ENCODE results near the gene ALX4. TPM values are rescaled to one million over a fixed set of nuclear protein-coding genes. Genes with fewer than 3 reads are reported as not detected.

Gene ALX4
- total RNA-seq, 1 donor from 2014 or later = not detected

DNA sequence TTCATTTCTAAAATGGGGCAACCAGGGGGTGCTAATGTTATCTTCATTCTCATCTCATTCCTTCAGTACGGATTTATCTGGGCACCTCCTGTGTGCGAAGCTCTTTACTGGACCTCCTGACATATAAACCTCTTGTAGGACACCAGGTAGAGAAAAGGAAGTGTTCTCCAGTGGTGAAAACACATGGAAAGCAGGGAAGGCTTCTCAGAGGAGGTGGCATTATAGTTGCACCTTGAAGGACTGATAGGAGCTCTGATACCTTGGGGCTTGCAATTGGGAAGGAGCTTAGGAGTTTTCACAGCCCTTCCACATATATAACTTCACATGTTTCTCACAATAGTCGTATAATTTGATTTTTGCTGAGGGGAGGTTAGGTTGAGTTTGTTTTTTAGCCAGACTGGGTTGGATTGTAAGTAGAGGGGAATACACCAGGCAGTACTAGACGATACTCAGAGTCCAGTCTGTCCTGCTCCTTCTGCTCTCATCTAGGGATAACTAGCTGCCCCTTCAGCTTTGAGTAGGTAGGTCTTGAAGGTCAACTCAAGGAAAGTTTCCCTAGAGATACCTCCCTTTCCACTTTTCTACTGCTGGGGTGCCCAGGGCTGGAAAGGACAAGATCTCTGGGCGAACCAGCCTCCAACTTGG is 34.0 kb upstream of the ALX4 start:
- no peaks in the 10 kb centered on the region for H3K27me3 ChIP-seq
- intact Hi-C loops (cut with DNase I) = no loop called here
- no peaks in the 10 kb centered on the region for H3K4me1 ChIP-seq
- H3K4me3 ChIP-seq = no peak overlapping the region
- DNase-seq (ENCODE audit: extremely low spot score in 2 of 2) = no peak
- no peak overlapping the region for H3K27ac ChIP-seq
- H3K9me3 ChIP-seq = no peaks in the 10 kb centered on the region
- TF ChIP-seq POLR2AphosphoS5 (IDR thresholded peaks at IDR 0.05; ENCODE audit: insufficient read depth in 1 of 2, low read depth in 1 of 2) = no peak
- TF ChIP-seq POLR2A (IDR thresholded peaks at IDR 0.05) = no peak
- TF ChIP-seq, protein P1, sequence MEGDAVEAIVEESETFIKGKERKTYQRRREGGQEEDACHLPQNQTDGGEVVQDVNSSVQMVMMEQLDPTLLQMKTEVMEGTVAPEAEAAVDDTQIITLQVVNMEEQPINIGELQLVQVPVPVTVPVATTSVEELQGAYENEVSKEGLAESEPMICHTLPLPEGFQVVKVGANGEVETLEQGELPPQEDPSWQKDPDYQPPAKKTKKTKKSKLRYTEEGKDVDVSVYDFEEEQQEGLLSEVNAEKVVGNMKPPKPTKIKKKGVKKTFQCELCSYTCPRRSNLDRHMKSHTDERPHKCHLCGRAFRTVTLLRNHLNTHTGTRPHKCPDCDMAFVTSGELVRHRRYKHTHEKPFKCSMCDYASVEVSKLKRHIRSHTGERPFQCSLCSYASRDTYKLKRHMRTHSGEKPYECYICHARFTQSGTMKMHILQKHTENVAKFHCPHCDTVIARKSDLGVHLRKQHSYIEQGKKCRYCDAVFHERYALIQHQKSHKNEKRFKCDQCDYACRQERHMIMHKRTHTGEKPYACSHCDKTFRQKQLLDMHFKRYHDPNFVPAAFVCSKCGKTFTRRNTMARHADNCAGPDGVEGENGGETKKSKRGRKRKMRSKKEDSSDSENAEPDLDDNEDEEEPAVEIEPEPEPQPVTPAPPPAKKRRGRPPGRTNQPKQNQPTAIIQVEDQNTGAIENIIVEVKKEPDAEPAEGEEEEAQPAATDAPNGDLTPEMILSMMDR (IDR thresholded peaks at IDR 0.05) = no peak
- no peaks in the 10 kb centered on the region for H3K36me3 ChIP-seq

DNA sequence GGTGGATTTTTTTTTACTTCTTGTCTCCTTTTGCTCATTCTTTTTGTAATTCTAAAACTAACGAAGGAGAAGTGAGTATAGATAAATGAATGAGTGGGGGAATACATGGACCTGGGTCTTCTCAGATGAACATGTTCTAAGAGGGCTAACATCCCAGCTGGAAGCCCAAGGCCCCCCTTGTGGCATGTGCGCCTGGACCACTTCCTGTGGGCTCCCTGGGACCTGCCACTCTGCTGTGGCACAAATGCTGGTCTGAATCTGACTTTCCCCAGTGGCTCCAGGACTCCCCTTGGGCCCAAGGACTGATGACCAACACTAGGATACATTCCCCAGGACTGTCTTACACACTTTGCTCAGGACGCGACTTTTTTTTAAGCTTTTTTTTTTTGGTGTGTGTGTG is 32.7 kb upstream of the ALX4 start:
- no peaks in the 10 kb centered on the region for H3K4me1 ChIP-seq
- no peak for DNase-seq (ENCODE audit: extremely low spot score in 2 of 2)
- TF ChIP-seq, protein P1 (IDR thresholded peaks at IDR 0.05) = no peak
- TF ChIP-seq POLR2AphosphoS5 (IDR thresholded peaks at IDR 0.05; ENCODE audit: insufficient read depth in 1 of 2, low read depth in 1 of 2) (no peak), POLR2A (IDR thresholded peaks at IDR 0.05) (no peak)
- no peaks in the 10 kb centered on the region for H3K36me3 ChIP-seq
- H3K4me3 ChIP-seq = no peak overlapping the region
- no peaks in the 10 kb centered on the region for H3K9me3 ChIP-seq
- intact Hi-C loops (cut with DNase I) = no loop called here
- H3K27me3 ChIP-seq = peaks cover 3% of the 10 kb centered on the region
- no peak overlapping the region for H3K27ac ChIP-seq

DNA sequence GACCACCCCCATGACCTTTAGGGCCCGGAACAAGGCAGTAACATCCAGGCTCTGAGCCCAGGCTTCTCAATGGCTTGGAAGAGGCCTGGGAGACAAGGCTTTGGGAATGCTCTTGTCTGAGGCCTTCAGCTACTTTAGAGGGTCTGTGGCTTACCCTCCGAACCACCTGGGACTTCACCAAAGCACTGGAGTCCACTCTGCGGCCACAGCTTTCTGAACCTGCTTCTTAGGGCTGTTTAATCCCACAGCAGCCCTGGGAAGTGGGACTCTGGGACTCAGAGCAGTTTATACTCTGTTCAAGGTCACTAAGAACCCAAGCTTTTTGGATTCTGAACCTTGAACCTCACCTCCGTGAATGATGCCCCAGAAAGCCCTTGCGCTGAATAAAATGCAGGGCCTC is 30.7 kb upstream of the ALX4 start:
- H3K9me3 ChIP-seq = no peaks in the 10 kb centered on the region
- H3K36me3 ChIP-seq = no peaks in the 10 kb centered on the region
- DNase-seq (ENCODE audit: extremely low spot score in 2 of 2) = no peak
- TF ChIP-seq, protein P1 (IDR thresholded peaks at IDR 0.05) = no peak
- TF ChIP-seq POLR2A (IDR thresholded peaks at IDR 0.05) = no peak
- no peak for TF ChIP-seq POLR2AphosphoS5 (IDR thresholded peaks at IDR 0.05; ENCODE audit: insufficient read depth in 1 of 2, low read depth in 1 of 2)
- H3K4me1 ChIP-seq = no peaks in the 10 kb centered on the region
- H3K4me3 ChIP-seq = no peak overlapping the region
- H3K27me3 ChIP-seq = peaks cover 3% of the 10 kb centered on the region
- intact Hi-C loops (cut with DNase I) = no loop called here
- no peak overlapping the region for H3K27ac ChIP-seq

DNA sequence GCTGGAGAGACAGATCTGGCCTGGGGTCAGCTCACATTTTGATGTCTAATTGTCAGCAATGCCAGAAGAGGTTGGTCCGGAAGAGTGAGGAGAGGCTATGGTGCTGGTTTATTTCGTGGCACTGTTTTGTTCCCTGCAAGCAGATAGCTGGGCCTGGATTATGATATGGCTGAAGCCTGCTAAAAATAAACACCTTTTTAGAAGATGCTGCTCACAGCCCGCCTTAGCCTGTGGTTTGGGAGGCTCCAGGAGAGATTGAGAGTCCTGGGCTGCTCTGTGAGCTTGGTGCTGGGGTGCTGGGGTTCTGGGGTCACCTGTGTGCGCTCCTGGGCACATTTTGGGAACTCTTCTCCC is 29.6 kb upstream of the ALX4 start:
- H3K36me3 ChIP-seq = no peaks in the 10 kb centered on the region
- H3K27ac ChIP-seq = no peak overlapping the region
- H3K9me3 ChIP-seq = no peaks in the 10 kb centered on the region
- TF ChIP-seq POLR2A (IDR thresholded peaks at IDR 0.05) (no peak), POLR2AphosphoS5 (IDR thresholded peaks at IDR 0.05; ENCODE audit: insufficient read depth in 1 of 2, low read depth in 1 of 2) (no peak)
- TF ChIP-seq, protein P1 (IDR thresholded peaks at IDR 0.05) = no peak
- H3K27me3 ChIP-seq = peaks cover 3% of the 10 kb centered on the region
- H3K4me3 ChIP-seq = no peak overlapping the region
- intact Hi-C loops (cut with DNase I) = no loop called here
- H3K4me1 ChIP-seq = no peaks in the 10 kb centered on the region
- no peak for DNase-seq (ENCODE audit: extremely low spot score in 2 of 2)

DNA sequence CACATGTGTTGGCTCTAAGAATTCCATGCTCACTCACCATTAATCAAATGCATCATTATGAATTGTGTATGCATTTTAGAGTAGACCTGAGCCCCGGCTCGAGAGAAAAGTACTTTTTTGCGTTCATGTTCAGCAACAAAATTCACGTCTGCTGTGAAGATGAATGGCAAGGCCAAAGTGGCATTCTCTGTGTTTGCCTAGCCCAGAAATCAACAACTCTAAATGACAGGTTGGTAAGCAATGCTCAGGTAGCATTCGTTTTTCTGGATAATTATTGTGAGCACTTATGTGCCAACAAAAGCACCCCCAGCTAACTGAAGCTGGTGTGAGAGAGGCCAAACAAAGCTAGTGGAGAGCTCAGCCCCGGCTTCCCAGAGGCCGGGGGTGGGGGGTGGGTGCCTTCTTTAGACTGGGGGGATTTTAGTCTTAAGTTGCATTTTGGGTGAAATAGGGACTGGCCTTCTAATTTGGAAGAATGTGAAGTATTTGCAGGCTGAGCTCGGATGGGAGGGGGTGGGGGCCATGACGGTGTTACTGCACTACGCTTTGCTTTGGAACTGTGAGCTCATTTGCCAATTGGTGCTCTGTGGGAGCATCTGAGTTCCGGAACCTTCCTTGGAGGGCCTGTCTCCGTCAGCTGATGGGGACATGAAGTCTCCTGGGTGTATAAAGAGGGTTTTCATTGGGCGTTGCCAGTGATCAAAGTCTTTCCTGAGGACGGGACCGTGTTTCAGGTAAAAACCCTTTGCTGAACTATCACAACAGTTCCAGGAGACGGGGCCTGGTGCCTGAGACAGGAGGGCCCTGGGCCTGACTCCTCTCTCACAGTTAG is 29.0 kb upstream of the ALX4 start:
- H3K4me3 ChIP-seq = no peak overlapping the region
- H3K4me1 ChIP-seq = no peaks in the 10 kb centered on the region
- H3K9me3 ChIP-seq = no peaks in the 10 kb centered on the region
- intact Hi-C loops (cut with DNase I) = no loop called here
- peaks cover 3% of the 10 kb centered on the region for H3K27me3 ChIP-seq
- no peak for DNase-seq (ENCODE audit: extremely low spot score in 2 of 2)
- no peaks in the 10 kb centered on the region for H3K36me3 ChIP-seq
- no peak overlapping the region for H3K27ac ChIP-seq
- TF ChIP-seq POLR2AphosphoS5 (IDR thresholded peaks at IDR 0.05; ENCODE audit: insufficient read depth in 1 of 2, low read depth in 1 of 2) (no peak), POLR2A (IDR thresholded peaks at IDR 0.05) (no peak)
- TF ChIP-seq, protein P1 (IDR thresholded peaks at IDR 0.05) = no peak
